Fibroblast of lung (primary cell): Measurements from ENCODE around the gene CACNA2D3. TPM values are rescaled to one million over a fixed set of nuclear protein-coding genes. Genes with fewer than 3 reads are reported as not detected.

Experiments used
- DNase-seq, 2 donors: peaks; one replicate each; pipeline versions ENCODE4 v3.0.0 to v3.0.0-alpha.2; 2010; ENCODE audit warnings: low read depth in 2 of 2
- H2AFZ ChIP-seq: 2 replicates; pipeline ENCODE4 v1.5.1; 2012; ENCODE audit warnings: low read length, control low read depth, inconsistent platforms
- H3K27ac ChIP-seq: 2 replicates; pipeline ENCODE4 v1.5.1; 2011; ENCODE audit warnings: low read length, control low read depth; ENCODE audit not compliant: insufficient read depth
- H3K27me3 ChIP-seq: 2 replicates; pipeline ENCODE4 v1.5.1; 2011; ENCODE audit warnings: mild to moderate bottlenecking, low read length; ENCODE audit not compliant: control insufficient read depth, insufficient read depth
- H3K36me3 ChIP-seq: 2 replicates; pipeline ENCODE4 v1.5.1; 2011; ENCODE audit warnings: low read length; ENCODE audit not compliant: control insufficient read depth, insufficient read depth
- H3K4me1 ChIP-seq: 2 replicates; pipeline ENCODE4 v1.5.1; 2011; ENCODE audit warnings: low read length; ENCODE audit not compliant: control insufficient read depth, insufficient read depth; ENCODE audit errors: extremely low read depth
- H3K4me2 ChIP-seq: 2 replicates; pipeline ENCODE4 v1.5.1; 2011; ENCODE audit warnings: low read length, control low read depth; ENCODE audit not compliant: insufficient read depth; ENCODE audit errors: extremely low read depth
- H3K4me3 ChIP-seq, 4 experiments: fragments of 200-600 bp in 1 of 4; sonication (generic) in 1 of 4; replicated peaks in 1 of 4; 2 replicates each; pipeline ENCODE4 v1.5.1; 2011 to 2016; ENCODE audit warnings: low read length in 4 of 4, low read depth in 3 of 4, mild to moderate bottlenecking in 3 of 4, control low read depth in 2 of 4, inconsistent platforms in 1 of 4, mixed read lengths in 1 of 4; ENCODE audit not compliant: insufficient read depth in 1 of 4; ENCODE audit errors: control extremely low read depth in 1 of 4
- H3K79me2 ChIP-seq: 2 replicates; pipeline ENCODE4 v1.5.1; 2012; ENCODE audit warnings: mild to moderate bottlenecking, low read length, inconsistent platforms; ENCODE audit not compliant: control insufficient read depth, insufficient read depth
- H3K9ac ChIP-seq: 2 replicates; pipeline ENCODE4 v1.5.1; 2011; ENCODE audit warnings: mild to moderate bottlenecking, low read length, control low read depth; ENCODE audit not compliant: insufficient read depth
- H3K9me3 ChIP-seq: 2 replicates; pipeline ENCODE4 v1.5.1; 2012; ENCODE audit warnings: low read depth, low read length; ENCODE audit not compliant: control insufficient read depth, insufficient read depth
- H4K20me1 ChIP-seq: 2 replicates; pipeline ENCODE4 v1.5.1; 2011; ENCODE audit warnings: low read length; ENCODE audit not compliant: control insufficient read depth, insufficient read depth; ENCODE audit errors: extremely low read depth
- CTCF ChIP-seq, 2 donors: IDR thresholded peaks in 1 of 2; conservative IDR thresholded peaks in 1 of 2; 1 replicate in 1 of 2; 2 replicates in 1 of 2; pipeline ENCODE4 v1.5.1; 2011 to 2012; ENCODE audit warnings: low read length in 2 of 2, control low read depth in 1 of 2, inconsistent platforms in 1 of 2, low read depth in 1 of 2, mild to moderate bottlenecking in 1 of 2
- EZH2 ChIP-seq: IDR thresholded peaks from 2 replicates; pipeline ENCODE4 v1.5.1; 2012; ENCODE audit warnings: low read length, control low read depth, mild to moderate bottlenecking; ENCODE audit errors: missing control alignments
- polyA plus RNA-seq, 2 donors: library from polyadenylated mRNA; depleted of rRNA in 1 of 2; stranded (reverse) in 1 of 2; unstranded in 1 of 2; fragments of >200 nt; gene quantifications; 2 replicates each; pipeline ENCODE4 v1.2.1, GENCODE V29; 2011 to 2012; ENCODE audit warnings: missing spikeins in 1 of 2
- total RNA-seq: library from RNA; depleted of rRNA; stranded (reverse); fragments of >200 nt; gene quantifications from 2 replicates; pipeline ENCODE4 v1.2.1, GENCODE V29; 2014

The CACNA2D3 gene
- total and polyA plus RNA-seq, 2 donors (not counting 1 experiment from before 2014, with no cell fraction given): 1.8 to 11.5 TPM

GRCh38 chr3:54905920-54906319 lies 783.6 kb downstream of the CACNA2D3 start:
- H3K9me3 ChIP-seq: no peaks in the 10 kb centered on the region
- no peaks in the 10 kb centered on the region for H3K36me3 ChIP-seq
- peaks cover 12% of the 10 kb centered on the region for H3K4me1 ChIP-seq
- TF ChIP-seq CTCF (conservative IDR thresholded peaks at IDR 0.05 in 1 of 2, IDR thresholded peaks at IDR 0.05 in 1 of 2; ENCODE audit: low read depth in 1 of 2, low read length in 2 of 2): no peak
- no peak for TF ChIP-seq EZH2
- no peaks in the 10 kb centered on the region for H3K27me3 ChIP-seq
- H2AFZ ChIP-seq: no peak overlapping the region
- DNase-seq: no peak
- H3K79me2 ChIP-seq: no peaks in the 10 kb centered on the region
- H3K4me3 ChIP-seq: no peak overlapping the region
- H3K4me2 ChIP-seq: no peak overlapping the region
- no peaks in the 10 kb centered on the region for H4K20me1 ChIP-seq
- no peak overlapping the region for H3K9ac ChIP-seq
- H3K27ac ChIP-seq: no peak overlapping the region

GRCh38 chr3:54906763-54907162 lies 784.4 kb downstream of the CACNA2D3 start:
- H3K9ac ChIP-seq: no peak overlapping the region
- no peak for DNase-seq
- H3K4me3 ChIP-seq: no peak overlapping the region

GRCh38 chr3:54909191-54909590 lies 786.8 kb downstream of the CACNA2D3 start:
- DNase-seq: no peak

More at GRCh38 chr3:54906763-54907162, 784.4 kb downstream of the CACNA2D3 start:
- Histone ChIP-seq H3K27me3 (no peaks in the 10 kb centered on the region), H3K9me3 (no peaks in the 10 kb centered on the region), H3K4me2 (no peak overlapping the region), H3K36me3 (no peaks in the 10 kb centered on the region), H2AFZ (no peak overlapping the region), H3K79me2 (no peaks in the 10 kb centered on the region), H3K4me1 (peaks cover 9% of the 10 kb centered on the region), H4K20me1 (no peaks in the 10 kb centered on the region), H3K27ac (no peak overlapping the region)
- TF ChIP-seq EZH2: no peak
- TF ChIP-seq CTCF (conservative IDR thresholded peaks at IDR 0.05 in 1 of 2, IDR thresholded peaks at IDR 0.05 in 1 of 2; ENCODE audit: low read depth in 1 of 2, low read length in 2 of 2): no peak

More at GRCh38 chr3:54909191-54909590, 786.8 kb downstream of the CACNA2D3 start:
- Histone ChIP-seq H3K79me2 (no peaks in the 10 kb centered on the region), H3K9me3 (no peaks in the 10 kb centered on the region), H3K9ac (no peak overlapping the region), H3K4me2 (no peak overlapping the region), H3K4me1 (peaks cover 6% of the 10 kb centered on the region), H3K27ac (no peak overlapping the region), H2AFZ (no peak overlapping the region), H3K4me3 (no peak overlapping the region), H4K20me1 (no peaks in the 10 kb centered on the region), H3K36me3 (no peaks in the 10 kb centered on the region), H3K27me3 (no peaks in the 10 kb centered on the region)
- TF ChIP-seq EZH2 (no peak), CTCF (conservative IDR thresholded peaks at IDR 0.05 in 1 of 2, IDR thresholded peaks at IDR 0.05 in 1 of 2; ENCODE audit: low read depth in 1 of 2, low read length in 2 of 2) (no peak)
